Neural progenitor cell (in vitro differentiated cells): ENCODE measurements around the gene DERL2.

Experiments used
- CTCF ChIP-seq: fragments of 200-600 bp; sonication (generic); IDR thresholded peaks from 2 replicates; pipeline ENCODE4 v1.5.1; 2017; ENCODE audit warnings: antibody characterized with exemption, mild to moderate bottlenecking
- EZH2 ChIP-seq: fragments of 200-600 bp; sonication (generic); IDR thresholded peaks from 2 replicates; pipeline ENCODE4 v1.6.1; 2017; ENCODE audit warnings: antibody characterized with exemption, mild to moderate bottlenecking, moderate library complexity
- EZH2phosphoT487 ChIP-seq: fragments of 200-600 bp; sonication (generic); IDR thresholded peaks from 2 replicates; pipeline ENCODE4 v1.6.1; 2017; ENCODE audit warnings: antibody characterized with exemption

DNA sequence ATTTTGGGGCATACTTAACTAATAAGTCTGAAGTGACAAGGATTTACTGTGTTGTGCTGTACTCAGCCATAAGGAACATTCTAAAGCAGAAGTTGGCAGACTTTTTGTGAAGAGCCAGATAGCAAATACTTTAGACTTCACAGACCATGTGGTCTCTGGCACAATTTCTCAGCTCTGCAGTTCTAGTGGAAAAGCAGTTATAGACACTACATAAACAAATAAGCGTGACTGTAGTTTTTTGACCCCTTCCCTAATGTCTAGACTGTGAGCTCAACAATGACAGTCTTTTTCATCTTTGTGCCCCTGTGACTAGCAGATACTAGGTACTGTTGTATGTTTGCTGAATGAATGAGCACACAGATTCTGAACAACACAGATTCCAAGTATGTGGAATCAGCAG is 61.1 kb downstream of the DERL2 start:
- no peak for TF ChIP-seq CTCF
- TF ChIP-seq EZH2phosphoT487 = no peak
- no peak for TF ChIP-seq EZH2
